Measurements from ENCODE around the gene ARSK. TPM values are rescaled to one million over a fixed set of nuclear protein-coding genes. Genes with fewer than 3 reads are reported as not detected.

ARSK gene, protein sequence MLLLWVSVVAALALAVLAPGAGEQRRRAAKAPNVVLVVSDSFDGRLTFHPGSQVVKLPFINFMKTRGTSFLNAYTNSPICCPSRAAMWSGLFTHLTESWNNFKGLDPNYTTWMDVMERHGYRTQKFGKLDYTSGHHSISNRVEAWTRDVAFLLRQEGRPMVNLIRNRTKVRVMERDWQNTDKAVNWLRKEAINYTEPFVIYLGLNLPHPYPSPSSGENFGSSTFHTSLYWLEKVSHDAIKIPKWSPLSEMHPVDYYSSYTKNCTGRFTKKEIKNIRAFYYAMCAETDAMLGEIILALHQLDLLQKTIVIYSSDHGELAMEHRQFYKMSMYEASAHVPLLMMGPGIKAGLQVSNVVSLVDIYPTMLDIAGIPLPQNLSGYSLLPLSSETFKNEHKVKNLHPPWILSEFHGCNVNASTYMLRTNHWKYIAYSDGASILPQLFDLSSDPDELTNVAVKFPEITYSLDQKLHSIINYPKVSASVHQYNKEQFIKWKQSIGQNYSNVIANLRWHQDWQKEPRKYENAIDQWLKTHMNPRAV
- total RNA-seq = 2.4 and 2.6 TPM in 2 replicates

DNA sequence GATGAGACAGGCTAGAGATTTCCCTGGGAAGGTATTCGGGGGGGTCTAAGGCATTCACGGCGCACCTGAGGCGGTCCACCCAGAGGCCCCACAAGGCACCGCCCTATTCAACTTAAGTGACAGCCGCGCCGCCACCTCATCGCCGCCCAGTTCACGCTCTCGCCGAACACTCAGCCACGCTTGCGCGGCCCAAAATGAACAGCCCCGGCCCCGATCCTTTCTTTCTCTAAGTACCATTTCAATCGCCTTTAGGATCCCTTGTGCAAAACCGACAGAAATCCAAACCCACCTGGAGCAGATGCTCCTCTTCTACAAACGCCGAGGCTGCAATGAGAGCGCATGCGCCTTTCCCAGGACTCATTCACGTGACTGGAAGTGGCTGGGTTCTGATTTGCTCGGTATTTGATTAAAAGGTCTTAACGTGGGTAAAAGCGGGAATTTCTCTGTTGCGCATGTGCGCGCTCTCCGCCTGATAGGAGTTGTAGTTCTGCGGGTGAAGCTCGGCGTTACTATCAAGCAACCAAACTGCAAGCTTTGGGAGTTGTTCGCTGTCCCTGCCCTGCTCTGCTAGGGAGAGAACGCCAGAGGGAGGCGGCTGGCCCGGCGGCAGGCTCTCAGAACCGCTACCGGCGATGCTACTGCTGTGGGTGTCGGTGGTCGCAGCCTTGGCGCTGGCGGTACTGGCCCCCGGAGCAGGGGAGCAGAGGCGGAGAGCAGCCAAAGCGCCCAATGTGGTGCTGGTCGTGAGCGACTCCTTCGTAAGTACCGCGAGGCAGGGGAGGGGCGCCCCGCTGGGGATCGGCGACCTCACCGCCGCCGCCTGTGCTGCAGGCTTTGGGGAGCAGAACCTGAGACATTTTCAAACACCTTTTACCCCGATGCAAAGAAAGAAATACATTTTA is at the start of gene ARSK, which contains the start of gene SKIC3:
TSS of gene ARSK (plus strand) at position 455 of the 902 bp plus-strand sequence. CDS start at position 633, 178 bp downstream.
TSS of gene SKIC3 (minus strand) at position 331 of the 902 bp plus-strand sequence. CDS start 7,827 bp downstream, outside the sequence.

DNA sequence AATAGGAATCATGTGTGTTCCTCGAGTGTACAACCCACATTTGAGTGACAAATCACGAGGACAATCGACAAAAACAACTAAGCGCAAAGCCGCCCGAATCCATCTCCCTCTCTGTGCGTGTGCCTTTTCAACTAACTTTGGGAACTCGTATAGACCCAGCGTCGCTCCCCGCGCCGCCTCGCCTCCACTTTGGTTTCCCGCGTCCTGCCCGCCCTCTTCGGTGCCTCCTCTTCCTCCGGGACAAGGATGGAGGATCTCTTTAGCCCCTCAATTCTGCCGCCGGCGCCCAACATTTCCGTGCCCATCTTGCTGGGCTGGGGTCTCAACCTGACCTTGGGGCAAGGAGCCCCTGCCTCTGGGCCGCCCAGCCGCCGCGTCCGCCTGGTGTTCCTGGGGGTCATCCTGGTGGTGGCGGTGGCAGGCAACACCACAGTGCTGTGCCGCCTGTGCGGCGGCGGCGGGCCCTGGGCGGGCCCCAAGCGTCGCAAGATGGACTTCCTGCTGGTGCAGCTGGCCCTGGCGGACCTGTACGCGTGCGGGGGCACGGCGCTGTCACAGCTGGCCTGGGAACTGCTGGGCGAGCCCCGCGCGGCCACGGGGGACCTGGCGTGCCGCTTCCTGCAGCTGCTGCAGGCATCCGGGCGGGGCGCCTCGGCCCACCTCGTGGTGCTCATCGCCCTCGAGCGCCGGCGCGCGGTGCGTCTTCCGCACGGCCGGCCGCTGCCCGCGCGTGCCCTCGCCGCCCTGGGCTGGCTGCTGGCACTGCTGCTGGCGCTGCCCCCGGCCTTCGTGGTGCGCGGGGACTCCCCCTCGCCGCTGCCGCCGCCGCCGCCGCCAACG is 65.3 kb downstream of the ARSK start, which contains the start of gene GPR150:
TSS of gene GPR150 (plus strand) at position 58 of the 840 bp plus-strand sequence. CDS start at position 247, 189 bp downstream.

DNA sequence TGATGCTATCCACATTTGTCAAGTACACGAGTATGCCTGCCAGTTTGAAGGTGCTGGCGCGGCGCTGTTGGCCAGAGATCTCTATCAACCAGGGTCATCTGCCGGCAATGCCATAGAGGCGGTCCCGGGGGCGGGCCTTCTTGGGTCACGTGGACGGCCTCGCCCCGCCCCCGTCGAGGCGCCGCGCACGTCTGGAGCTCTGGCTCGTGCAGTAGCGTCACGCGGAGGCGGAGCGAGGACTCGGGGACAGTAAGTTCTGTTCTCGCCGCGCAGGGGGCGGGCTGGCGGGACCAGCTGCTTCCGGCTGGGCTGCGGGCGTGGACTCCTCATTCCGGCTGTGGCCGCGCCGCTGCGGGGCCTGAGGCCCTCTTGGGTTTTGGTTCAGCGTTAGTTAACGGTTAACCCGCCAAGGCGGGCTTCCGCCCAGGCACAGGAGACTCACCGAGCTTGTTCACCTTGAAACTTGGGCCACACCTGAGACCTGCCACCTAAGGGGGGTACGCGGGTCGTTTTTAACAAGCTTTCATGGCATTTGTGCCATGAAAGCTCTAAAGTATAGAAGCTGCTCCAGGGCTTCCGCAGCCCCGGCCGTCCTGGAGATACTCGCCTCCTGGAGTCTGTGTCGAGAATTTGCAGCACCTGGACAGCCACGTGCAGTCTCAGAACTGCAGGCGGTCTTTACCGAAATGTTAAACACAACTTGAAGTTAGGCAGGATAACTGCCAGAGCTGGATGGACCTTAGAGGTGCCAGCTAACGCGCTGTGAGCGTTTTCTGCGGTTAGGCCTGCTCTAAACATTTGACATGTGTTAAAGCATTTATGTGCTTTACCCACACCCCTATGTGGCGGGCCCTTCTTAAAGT is 91.9 kb downstream of the ARSK start, which contains the start of gene RFESD:
TSS of gene RFESD (plus strand) at position 209 of the 863 bp plus-strand sequence. CDS start 5,495 bp downstream, outside the sequence.

Other genes with a start within 250 kb of the ARSK start
- gene FAM81B, start 163.7 kb upstream of the ARSK start, total RNA-seq = not detected in 2 replicates
- gene SKIC3, start 124 bp upstream of the ARSK start, total RNA-seq = 86.0 and 111 TPM in 2 replicates
- gene GPR150, start 65.0 kb downstream of the ARSK start, total RNA-seq = under 0.01 TPM in 2 replicates
- 0.98 and 2.1 TPM in 2 replicates for gene RFESD, start 91.7 kb downstream of the ARSK start, total RNA-seq
- 0.17 TPM in 1 of 2 replicates, not detected in the other for gene SPATA9, start 127.9 kb downstream of the ARSK start, total RNA-seq
- 22.8 and 39.9 TPM in 2 replicates for gene RHOBTB3, start 176.2 kb downstream of the ARSK start, total RNA-seq